Measurements from ENCODE around the gene TFPI. TPM values are rescaled to one million over a fixed set of nuclear protein-coding genes. Genes with fewer than 3 reads are reported as not detected.

Gene TFPI
- total RNA-seq, 1 experiment from 2014 or later: 125 TPM

GRCh38 chr2:187590175-187590574, 35.9 kb upstream of the TFPI start:
- Mint-ChIP-seq H3K27me3 (ENCODE audit: unreplicated experiment) (no peaks in the 10 kb centered on the region), H3K4me1 (ENCODE audit: low read depth, unreplicated experiment) (peaks cover 9% of the 10 kb centered on the region), H3K4me3 (ENCODE audit: low read depth, unreplicated experiment) (no peak overlapping the region), H3K9me3 (ENCODE audit: low read depth, unreplicated experiment) (peaks cover 5% of the 10 kb centered on the region), H3K27ac (ENCODE audit: unreplicated experiment) (no peak overlapping the region), H3K36me3 (ENCODE audit: insufficient read depth, unreplicated experiment) (no peaks in the 10 kb centered on the region)
- CTCF ChIA-PET: no interaction called here
- DNase-seq: no peak
- intact Hi-C loops (cut with micrococcal nuclease; ENCODE audit: unreplicated experiment): loop anchor here (10.0 kb wide), 1 partner anchor 1395 kb away; no protein-coding TSS in a partner anchor
- no TSS peak for BruUV-seq (replicated peaks)
- TF ChIP-seq, protein P1, sequence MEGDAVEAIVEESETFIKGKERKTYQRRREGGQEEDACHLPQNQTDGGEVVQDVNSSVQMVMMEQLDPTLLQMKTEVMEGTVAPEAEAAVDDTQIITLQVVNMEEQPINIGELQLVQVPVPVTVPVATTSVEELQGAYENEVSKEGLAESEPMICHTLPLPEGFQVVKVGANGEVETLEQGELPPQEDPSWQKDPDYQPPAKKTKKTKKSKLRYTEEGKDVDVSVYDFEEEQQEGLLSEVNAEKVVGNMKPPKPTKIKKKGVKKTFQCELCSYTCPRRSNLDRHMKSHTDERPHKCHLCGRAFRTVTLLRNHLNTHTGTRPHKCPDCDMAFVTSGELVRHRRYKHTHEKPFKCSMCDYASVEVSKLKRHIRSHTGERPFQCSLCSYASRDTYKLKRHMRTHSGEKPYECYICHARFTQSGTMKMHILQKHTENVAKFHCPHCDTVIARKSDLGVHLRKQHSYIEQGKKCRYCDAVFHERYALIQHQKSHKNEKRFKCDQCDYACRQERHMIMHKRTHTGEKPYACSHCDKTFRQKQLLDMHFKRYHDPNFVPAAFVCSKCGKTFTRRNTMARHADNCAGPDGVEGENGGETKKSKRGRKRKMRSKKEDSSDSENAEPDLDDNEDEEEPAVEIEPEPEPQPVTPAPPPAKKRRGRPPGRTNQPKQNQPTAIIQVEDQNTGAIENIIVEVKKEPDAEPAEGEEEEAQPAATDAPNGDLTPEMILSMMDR (IDR thresholded peaks at IDR 0.05; ENCODE audit: unreplicated experiment): no peak

GRCh38 chr2:187586011-187586641, 31.9 kb upstream of the TFPI start:
- no peak for DNase-seq
- Mint-ChIP-seq H3K4me1 (ENCODE audit: low read depth, unreplicated experiment) (peaks cover 24% of the 10 kb centered on the region), H3K27me3 (ENCODE audit: unreplicated experiment) (no peaks in the 10 kb centered on the region), H3K9me3 (ENCODE audit: low read depth, unreplicated experiment) (peaks cover 8% of the 10 kb centered on the region), H3K4me3 (ENCODE audit: low read depth, unreplicated experiment) (no peak overlapping the region), H3K27ac (ENCODE audit: unreplicated experiment) (no peak overlapping the region), H3K36me3 (ENCODE audit: insufficient read depth, unreplicated experiment) (no peaks in the 10 kb centered on the region)
- TF ChIP-seq, protein P1 (IDR thresholded peaks at IDR 0.05; ENCODE audit: unreplicated experiment): no peak
- CTCF ChIA-PET: no interaction called here
- intact Hi-C loops (cut with micrococcal nuclease; ENCODE audit: unreplicated experiment): loop anchor here (10.0 kb wide), 1 partner anchor 1829 kb away; no protein-coding TSS in a partner anchor
- BruUV-seq (replicated peaks): no TSS peak

DNA sequence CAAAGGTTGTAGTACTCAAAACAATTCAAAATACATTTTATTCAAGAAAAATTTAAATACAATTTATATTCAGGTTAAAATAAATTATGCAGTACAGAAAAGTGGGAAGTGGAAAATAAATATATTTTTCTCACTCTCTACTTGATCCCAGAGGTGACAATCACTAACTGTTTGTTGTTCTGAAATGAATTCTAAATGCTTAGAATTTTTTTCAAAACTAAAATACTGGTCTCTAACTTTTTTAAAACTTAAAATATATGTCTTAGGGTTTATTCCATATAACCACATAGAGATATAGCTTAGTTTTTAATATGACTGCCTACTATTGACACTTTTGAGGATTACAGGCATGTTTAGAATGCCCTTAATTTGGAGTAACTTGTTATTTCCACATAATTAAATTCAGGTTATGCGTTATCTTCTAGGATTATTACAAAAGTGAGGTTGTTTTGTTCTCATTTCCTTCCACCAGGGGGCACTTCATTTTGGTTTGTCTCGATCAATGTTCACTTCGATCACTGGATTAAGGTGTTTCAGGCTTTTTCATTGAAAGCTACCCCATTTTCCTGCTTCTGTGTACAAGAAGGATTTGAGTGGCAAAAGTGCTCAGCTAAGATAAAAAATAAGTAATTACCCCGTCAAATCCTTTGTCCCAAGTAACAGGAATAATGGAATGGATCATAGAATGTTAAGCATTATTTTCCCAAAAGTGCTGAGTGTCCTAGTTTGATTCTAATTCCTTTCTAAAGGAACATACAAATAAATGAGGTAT, 27.1 kb upstream of the TFPI start:
- H3K4me1 Mint-ChIP-seq (ENCODE audit: low read depth, unreplicated experiment): peaks cover 32% of the 10 kb centered on the region
- H3K9me3 Mint-ChIP-seq (ENCODE audit: low read depth, unreplicated experiment): peaks cover 4% of the 10 kb centered on the region
- no peaks in the 10 kb centered on the region for H3K36me3 Mint-ChIP-seq (ENCODE audit: insufficient read depth, unreplicated experiment)
- intact Hi-C loops (cut with micrococcal nuclease; ENCODE audit: unreplicated experiment): loop anchor here (2.0 to 10.0 kb wide), 3 partner anchors 723 to 1833 kb away; no protein-coding TSS in a partner anchor
- TF ChIP-seq, protein P1 (IDR thresholded peaks at IDR 0.05; ENCODE audit: unreplicated experiment): peak; percentile 59
- no TSS peak for BruUV-seq (replicated peaks)
- DNase-seq: peak; percentile 58
- CTCF ChIA-PET: interaction anchor here (1.6 to 6.1 kb wide), 2 partner anchors 80 to 262 kb away, joined by 12 to 85 read pairs; no protein-coding TSS in a partner anchor
- peak overlapping the region; percentile 39 for H3K4me3 Mint-ChIP-seq (ENCODE audit: low read depth, unreplicated experiment)
- no peaks in the 10 kb centered on the region for H3K27me3 Mint-ChIP-seq (ENCODE audit: unreplicated experiment)
- H3K27ac Mint-ChIP-seq (ENCODE audit: unreplicated experiment): peak overlapping the region; percentile 79

GRCh38 chr2:187580462-187581124, 26.4 kb upstream of the TFPI start:
- CTCF ChIA-PET: interaction anchor here (1.6 to 6.1 kb wide), 2 partner anchors 79 to 262 kb away, joined by 12 to 85 read pairs; no protein-coding TSS in a partner anchor
- no TSS peak for BruUV-seq (replicated peaks)
- intact Hi-C loops (cut with micrococcal nuclease; ENCODE audit: unreplicated experiment): loop anchor here (1.0 to 10.0 kb wide), 5 partner anchors 80 to 1834 kb away; no protein-coding TSS in a partner anchor
- no peak overlapping the region for H3K4me3 Mint-ChIP-seq (ENCODE audit: low read depth, unreplicated experiment)
- H3K27me3 Mint-ChIP-seq (ENCODE audit: unreplicated experiment): no peaks in the 10 kb centered on the region
- no peaks in the 10 kb centered on the region for H3K36me3 Mint-ChIP-seq (ENCODE audit: insufficient read depth, unreplicated experiment)
- peak overlapping the region; percentile 79 for H3K27ac Mint-ChIP-seq (ENCODE audit: unreplicated experiment)
- TF ChIP-seq, protein P1 (IDR thresholded peaks at IDR 0.05; ENCODE audit: unreplicated experiment): peak; percentile 39
- H3K4me1 Mint-ChIP-seq (ENCODE audit: low read depth, unreplicated experiment): peaks cover 28% of the 10 kb centered on the region
- peaks cover 4% of the 10 kb centered on the region for H3K9me3 Mint-ChIP-seq (ENCODE audit: low read depth, unreplicated experiment)
- DNase-seq: no peak

Measured in Calu3 (cell line).